AG20443 (cell line): ENCODE measurements around the gene IMMP2L.
"Not testable (repeated sequence)": the region's sequence is repeated elsewhere in the genome, so short reads cannot be mapped to it uniquely, and the experiment has no call there.

Experiments used
- DNase-seq: peaks from one replicate; pipeline ENCODE4 v3.0.0; 2012; ENCODE audit warnings: low spot score, mixed read lengths

The IMMP2L gene

DNA sequence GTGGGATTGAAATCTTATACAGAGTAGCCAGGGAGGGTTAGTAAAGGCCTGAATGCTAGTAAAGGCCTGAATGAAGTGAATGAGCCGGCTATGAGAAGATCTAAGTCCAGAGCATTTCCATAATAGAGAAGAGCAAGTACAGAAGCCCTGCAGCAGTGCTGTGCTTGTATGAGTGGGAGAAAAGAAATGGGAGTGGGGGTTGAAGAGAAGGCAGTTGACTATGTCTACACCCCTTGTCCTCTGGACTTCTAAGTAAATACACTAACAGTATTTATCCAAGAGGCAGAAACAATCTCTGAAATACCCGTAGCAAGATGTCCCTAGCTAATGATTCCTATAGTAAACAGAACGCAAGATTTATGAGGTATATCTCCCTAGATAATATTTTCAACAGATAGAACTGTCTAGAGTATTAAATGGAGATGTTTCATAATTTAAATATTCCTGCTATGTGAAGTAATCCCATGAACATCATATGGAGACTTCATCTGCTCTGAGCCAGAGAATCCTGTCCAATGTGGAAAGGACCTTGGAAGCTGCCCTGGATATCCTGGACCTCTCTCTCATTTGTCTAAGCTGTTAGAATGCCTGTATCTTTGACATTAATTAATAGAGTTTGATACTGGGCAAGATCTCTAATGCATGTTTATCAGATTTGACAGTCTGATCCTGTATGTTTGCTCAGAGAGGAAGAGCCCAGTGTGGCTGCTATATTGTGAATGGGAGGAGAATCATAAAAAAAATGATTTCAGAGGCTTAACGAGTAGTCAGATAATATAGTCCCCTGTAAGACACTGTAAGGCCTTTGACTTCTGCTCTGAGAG is 299.8 kb downstream of the IMMP2L start:
- DNase-seq = no peak

DNA sequence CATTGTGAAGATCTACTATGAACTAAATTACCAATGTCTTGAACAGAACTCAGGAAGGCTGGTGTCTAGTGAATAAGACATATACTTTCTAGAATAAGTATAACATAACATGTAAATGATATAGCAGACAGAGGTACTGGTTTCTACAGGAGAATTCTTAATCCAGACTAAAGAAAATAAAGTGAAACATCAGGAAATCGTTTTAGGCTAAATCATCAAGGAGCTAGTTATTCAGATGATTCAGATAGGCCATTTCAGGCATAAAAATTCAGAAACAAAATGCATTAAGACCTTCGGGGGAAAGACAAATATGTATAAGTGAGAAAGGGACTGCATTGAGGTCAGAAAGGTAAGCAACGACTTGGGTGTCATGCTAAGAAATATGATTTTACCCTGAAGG is 300.8 kb downstream of the IMMP2L start:
- no peak for DNase-seq

DNA sequence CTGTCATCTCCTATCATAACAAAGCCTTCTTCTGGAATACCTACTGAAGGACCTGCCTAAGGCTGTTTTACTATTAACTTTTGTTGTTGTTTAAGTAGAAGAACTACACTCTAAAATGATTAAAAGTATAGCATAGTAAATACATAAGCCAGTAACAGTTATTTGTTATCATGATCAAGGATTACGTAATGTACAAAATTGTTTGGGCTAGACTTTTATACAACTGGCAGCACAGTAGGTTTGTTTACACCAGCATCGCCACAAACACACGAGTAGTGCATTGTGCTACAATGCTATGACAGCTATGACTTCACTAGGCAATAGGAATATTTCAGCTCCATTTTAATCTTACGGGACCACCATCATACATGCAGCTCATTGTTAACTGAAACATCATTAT is 302.3 kb downstream of the IMMP2L start:
- no peak for DNase-seq

DNA sequence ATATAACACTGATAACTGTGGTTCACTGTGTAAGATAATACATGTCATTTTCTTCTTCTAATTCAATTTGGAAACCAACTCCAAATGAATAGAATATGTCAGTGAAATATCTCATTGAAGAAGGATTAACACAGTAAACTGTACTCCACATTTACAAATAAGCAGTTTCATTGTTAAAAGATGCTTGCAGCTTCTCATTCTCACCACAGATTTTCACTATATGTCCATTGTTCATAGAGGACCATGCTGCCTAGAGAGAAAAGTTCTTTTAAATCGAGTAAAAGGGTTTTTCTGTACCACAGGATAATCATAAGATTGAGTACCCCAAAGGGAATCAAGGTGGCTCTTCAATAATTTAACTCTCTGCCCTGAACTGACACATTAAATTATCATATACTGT is 305.9 kb downstream of the IMMP2L start:
- DNase-seq = no peak

DNA sequence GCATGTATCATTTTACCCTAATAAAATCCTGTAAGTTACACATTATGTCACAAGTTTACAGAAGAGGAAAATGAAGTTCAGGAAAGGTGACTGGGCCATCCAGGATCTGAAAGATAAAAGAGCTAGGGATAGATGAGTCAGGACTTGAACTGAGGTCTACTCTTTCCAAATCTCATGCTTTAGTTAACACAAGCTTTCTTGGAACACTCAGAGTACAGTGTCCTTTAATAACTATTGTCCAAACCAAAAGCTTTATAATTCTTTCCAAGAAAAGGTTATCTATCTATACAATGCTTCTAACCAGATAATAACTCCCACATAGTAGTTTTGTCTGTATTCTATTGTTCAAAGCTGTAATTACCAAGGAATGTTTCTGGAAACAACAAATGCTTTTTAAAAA is 306.7 kb downstream of the IMMP2L start:
- DNase-seq = no peak

DNA sequence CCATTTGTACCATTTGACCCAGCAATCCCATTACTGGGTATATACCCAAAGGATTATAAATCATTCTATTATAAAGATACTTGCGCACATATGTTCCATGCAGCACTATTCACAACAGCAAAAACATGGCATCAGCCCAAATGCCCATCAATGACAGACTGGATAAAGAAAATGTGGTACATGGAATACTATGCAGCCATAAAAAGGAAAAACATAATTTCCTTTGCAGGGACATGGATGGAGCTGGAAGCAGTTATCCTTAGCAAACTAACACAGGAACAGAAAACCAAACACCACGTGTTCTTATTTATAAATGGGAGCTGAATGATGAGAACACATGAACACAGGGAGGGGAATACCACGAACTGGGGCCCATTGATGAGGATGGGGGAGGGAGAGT is 310.9 kb downstream of the IMMP2L start:
- not testable (repeated sequence) for DNase-seq

DNA sequence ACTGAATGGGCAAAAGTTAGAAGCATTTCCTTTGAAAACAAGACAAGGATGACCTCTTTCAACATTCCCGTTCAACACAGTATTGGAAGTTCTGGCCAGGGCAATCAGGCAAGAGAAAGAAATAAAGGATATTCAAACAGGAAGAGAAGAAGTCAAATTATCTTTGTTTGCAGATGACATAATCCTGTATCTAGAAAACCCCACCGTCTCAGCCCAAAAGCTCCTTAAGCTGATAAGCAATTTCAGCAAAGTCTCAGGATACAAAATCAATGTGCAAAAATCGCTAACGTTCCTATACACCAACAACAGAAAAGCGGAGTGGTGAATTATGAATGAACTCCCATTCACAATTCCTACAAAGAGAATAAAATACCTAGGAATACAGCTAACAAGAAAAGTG is 312.5 kb downstream of the IMMP2L start:
- DNase-seq = not testable (repeated sequence)

DNA sequence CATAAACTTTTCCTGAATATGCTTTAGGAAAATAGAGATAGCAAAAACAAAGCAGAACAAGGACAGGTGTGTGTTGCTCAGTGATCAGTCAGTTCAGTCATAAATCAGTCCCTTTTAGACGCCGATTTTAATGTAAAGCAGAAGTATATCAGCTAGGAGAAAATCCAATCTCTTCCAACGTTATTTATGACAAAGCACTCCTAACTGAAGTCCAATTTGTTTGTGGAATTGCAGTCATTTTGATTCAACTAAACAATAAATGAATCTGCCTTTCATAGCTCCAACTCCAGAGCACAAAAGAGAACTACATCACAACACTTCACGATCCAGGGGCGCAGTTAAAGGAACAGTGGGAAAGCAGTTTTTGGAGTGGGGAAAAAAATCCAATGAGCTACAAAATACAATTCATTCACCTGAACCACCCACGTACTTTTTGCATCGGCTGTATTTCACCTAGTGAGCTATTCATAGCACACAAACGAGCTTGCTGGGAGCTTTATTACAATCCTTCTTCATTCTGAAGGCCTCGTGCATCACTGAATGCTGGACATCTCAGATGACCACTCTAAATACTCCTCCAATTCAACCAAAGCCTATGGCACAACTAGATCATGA is 320.0 kb downstream of the IMMP2L start:
- no peak for DNase-seq

DNA sequence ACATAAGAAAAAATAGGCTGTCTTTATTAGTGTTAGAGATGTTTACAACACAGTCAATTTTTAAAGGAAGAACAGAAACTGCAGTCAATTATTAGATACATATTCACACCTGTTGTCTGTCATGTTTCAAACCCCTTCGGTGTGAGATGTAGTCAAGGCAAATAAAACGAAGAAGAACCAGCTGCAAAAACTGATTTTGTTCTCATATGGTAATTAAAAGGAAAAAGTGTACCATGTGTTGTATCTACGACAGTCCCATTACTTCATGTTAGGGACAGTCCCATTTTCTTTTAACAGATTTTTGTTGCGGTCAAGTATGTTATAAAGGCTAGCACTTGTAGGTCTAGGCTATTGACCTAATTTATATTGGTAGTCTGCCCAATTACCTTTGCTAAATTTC is 321.9 kb downstream of the IMMP2L start:
- DNase-seq = no peak

DNA sequence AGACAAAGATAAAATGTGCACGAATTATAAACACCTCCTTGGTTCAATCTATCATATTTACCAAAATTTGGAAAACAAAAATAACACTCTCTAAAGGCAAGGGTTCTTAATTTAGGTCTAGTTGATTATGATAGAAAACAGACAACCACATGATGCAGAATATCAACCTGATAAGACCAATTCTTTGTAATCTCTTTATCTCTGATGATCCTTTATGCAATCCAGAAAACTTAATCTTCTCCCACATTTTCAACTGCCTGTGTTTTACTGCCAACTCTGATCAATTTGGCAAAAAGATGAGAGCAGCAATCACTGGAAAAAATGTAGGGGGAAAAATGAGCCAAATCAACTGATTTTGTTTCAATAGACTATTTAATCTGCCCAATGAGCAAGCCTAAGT is 322.9 kb downstream of the IMMP2L start:
- DNase-seq = no peak

DNA sequence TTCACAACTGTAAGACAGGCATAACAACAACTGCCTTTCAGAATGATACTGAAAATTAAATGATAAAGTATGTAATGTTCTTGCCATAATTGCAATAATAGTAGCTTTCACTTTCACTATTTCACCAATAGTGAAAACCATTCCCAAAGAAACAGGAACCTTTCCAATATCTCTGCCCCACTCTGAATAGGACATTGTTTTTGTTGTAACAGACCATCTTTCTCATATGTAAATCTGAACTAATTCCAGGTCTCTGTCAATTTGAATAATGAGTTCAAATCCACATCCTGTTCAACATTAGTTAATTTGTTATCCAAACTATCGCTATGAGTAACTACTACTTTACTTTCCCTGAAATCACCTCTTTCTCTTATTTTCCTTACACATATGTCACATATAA is 323.4 kb downstream of the IMMP2L start:
- DNase-seq = no peak

DNA sequence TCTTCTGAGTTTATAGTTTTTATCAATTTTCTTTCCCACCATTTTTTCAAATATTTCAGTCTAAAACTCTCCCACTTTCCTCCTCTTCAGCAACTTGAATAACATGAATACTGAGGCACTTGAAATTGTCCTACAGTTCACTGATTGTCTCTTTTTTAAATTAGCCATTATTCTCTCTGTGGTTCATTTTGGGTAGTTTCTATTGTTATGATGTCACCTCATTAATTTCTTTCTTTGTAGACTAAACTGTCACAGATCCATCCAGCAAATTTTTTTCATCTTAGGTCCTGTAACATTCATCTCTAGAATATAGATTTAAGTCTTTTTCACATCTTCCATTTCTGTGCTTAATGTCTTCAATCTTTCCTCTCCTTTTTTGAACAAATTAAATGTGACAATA is 326.6 kb downstream of the IMMP2L start:
- DNase-seq = no peak

DNA sequence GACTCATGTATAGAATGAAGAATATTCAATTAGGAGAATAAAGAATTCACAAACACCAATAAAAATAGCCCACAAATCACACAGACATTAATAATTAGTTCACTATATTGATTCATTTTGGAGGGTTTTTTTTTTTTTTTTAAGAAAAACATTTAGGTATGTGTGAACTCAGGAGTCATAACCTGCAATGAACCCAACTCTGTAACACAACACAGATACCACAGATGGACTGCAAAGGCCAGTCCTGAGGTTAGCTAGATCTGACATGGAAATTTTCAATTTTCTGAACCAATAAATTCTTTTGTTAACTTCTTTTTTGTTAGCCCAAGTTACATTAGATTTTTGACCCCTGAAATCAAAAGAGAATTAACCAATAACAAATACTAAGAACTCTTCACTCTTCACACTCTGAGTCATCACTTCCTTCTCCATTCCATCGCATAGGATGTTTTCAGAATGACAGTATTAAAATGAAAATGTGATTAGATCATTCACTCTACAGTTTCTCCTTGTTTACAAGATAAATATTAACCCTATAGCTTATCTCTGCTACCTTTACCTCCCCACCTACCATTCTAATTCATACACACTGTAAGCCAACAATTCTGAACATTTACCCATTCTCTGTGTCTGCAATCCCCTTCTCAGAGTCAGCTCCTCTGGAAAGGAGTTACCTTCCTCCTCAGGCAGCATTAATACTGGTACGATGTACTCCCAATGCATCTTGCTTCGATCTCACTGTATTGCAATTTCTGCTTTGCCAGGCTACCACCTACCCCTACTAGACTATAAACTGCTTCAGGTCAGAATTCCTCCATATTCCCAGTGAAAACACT is 329.8 kb downstream of the IMMP2L start:
- DNase-seq = peak; percentile 24

DNA sequence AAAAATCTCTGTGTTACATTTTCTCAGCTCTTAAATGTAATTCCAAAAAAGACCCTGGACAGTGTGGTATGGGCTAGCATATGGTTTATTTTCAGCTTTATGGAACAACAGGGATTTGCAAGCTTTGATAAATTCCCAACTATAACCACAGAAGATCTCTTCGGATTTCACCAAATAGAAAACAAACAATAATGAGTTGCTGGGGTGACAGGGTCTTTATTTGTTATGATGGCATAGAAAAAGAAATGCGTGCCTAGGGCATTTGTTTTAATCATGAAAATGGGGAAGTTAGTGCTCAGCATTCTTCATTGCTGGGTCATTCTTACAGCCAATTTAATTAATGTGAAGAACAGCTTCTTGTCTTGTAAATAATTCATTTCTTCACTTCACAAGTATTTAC is 332.4 kb downstream of the IMMP2L start:
- peak; percentile 27 for DNase-seq

DNA sequence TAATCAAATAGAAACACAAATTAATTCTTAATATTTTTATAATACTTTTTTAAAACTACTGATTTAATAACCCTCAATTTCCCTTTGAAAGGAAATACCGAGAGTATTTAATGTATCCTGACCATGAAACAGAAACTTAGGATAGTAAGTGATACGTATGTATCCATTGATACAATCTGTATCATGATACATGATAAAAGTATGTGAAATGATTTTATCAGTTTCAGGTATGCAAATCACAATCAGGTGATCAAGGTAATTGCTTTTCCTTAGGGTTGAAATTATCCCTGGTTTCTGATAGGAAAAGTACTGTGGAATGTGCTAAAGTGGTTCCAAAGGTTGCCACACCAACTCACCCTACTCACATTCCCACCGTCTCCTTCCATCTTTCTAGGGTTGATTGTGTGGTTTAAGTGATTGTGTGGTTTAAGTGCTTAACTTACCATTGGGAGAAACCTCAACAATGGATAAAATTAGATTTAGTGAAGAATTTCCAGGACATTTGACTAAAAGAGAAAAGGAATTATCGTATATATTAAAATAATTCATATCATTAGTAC is 333.0 kb downstream of the IMMP2L start:
- no peak for DNase-seq

DNA sequence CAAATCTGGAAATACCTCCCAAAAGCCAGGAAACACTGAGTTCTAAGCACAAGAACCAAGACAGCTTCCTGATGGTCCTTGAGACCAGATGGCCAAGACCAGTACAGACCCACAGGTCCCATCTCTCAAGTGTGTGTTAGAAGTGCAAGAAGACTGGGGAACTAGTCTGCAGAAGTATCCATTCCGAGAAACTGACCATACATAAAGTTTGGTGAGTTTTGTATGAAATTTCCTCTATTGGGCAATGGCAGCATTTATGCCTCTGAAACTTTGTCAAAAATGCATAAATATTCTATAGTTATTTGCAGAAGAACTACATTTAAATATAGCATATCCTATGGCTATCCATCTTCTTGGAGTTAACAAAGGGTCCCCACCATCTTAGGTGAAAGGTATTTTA is 333.9 kb downstream of the IMMP2L start:
- DNase-seq = no peak

DNA sequence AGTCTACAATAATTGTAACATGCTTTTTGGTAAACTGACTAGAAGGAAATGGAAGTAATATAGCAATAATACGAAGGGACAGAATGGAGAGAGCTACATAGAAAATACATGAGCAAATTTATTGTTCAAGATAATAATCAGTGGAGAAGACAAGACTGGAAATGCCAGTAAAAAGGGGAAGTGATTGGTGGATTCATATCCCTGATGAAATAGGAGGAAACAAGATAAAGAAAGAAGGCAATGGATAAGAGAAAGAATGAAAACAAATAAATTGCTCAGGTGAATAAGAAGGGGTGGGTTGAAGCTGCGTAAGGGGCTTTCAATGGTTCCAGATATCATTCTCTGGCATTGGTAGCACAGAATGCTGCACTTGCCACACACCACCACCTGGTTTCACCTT is 335.5 kb downstream of the IMMP2L start:
- DNase-seq = no peak

DNA sequence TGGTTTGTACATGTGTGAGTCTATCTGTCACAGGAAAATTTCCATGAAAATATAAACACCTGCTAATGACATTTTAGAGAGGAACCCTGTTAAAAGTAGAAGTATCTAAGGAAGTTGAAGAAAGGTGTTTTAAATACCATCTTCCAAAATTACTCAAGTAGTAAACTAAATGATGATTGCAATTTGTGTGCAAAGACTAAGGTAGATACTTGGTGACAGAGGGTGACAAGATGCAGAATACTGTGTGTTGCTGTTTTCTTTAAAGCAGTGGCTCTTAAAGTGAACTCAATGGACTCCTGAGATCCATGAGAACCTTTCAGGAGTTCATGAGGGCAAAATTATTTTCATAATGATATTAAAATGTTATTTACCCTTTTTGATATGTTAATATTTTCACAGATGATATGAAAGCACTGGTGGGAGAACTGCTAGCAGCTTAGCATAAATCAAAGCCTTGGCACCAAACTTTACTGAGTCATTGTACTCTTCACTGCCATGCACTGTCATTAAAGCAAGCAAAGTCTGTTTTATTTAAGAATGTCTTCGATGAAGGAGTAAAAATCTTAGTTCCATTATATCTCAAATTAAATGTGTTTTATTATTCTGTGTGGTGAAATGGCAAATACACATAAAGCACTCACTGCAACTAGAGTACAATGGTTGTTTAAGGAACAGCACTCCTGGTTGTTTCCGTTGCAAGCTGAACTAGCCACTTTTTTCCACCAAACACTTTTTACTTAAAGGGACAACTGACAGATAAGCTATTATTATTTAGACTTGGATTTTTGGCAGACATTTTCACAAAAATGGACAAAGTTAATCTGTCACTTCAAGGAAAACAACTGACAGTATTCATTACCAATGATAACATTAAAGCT is 337.7 kb downstream of the IMMP2L start:
- no peak for DNase-seq

DNA sequence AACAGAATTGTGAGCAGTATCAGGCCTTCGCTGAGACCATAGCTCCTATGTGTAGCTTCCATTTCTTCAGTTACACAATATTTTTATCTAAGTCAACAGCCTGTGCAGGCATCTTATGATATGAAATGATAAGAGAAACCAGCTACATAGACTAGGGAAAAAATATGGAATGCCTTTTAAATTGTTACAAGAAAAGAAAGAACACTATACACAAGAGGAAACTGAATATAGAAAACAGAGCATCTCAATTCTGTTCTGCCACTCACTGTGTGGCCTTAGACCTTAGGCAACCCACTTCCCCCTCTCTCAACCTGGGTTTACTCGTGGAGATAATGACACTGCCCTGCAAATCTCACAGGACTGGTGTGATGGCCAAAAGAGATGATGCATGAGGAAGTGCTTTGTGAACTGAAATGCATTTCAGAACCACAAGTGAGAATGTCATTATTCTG is 338.5 kb downstream of the IMMP2L start:
- DNase-seq = no peak

DNA sequence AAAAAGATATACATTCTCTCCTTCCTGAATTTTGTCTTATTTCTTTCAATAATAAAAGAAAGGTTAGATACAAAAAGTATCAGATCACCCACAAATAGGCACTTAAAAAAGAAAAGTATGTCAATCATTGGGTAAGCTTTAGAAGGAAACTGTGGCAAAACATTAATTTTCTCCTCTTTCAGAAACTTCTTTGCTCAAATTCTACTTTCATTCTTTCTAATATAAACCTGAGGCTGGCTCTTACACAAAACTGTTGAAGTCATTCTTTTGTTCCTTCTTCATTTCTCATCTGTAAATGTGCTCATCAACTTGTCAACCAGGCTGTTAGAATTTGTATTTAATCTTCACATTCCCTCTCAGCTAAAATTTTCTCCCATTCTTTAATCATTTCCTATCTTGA is 346.7 kb downstream of the IMMP2L start:
- DNase-seq = no peak

DNA sequence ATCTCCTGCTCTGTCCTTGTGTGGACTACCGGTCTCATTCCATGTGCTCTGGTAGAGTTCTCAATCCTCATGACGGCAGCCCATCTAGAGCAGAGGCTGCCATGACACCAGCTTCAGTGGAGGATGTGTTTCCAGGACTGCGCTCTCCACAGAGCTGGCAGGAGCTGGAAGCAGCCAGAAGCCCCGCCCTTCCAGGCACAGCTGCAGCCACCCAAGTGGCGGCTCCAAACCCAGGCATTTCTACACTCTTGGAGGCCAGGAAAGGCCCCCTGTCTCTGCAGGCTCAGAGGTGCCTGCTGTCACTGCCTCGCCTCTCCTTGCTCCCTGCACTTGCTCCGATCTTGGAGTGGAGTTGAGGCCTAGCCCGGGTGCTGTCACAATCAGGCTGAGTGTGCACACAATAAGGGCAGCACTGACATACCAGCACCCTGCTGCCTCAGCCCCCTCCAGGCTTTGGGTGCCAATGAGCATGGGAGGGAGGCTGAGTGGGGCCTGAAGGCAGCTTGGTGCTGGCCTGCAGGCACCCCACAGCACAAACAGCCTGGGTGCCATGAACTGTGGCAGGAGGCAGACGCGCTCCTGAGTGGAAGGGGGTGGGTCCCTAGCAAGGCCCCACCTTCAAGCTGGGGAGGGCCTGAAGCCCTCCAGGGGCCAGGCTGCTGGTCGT is 349.3 kb downstream of the IMMP2L start:
- DNase-seq = no peak
